Fibroblast of villous mesenchyme (primary cell): ENCODE data around the gene PHLDA3. TPM values are rescaled to one million over a fixed set of nuclear protein-coding genes. Genes with fewer than 3 reads are reported as not detected.
A peak's percentile ranks its signal among the peaks of the same experiment; 100 is the strongest.

Experiments used
- DNase-seq: peaks from one replicate; pipeline ENCODE4 v3.0.0-alpha.2; 2010; ENCODE audit warnings: low read depth
- H3K4me3 ChIP-seq: 2 replicates; pipeline ENCODE4 v1.5.1; 2011; ENCODE audit warnings: low read depth, mild to moderate bottlenecking, low read length
- total RNA-seq: library from RNA; depleted of rRNA; stranded (reverse); fragments of >200 nt; gene quantifications from 2 replicates; pipeline ENCODE4 v1.2.3, GENCODE V29; 2012
- TF ChIP-seq, protein P1 (sequence below): IDR thresholded peaks from 2 replicates; pipeline ENCODE4 v1.5.1; 2012; ENCODE audit warnings: low read depth, mild to moderate bottlenecking, low read length; ENCODE audit not compliant: insufficient read depth

The PHLDA3 gene
- total RNA-seq, 1 donor: 70.0 TPM

GRCh38 chr1:201436393-201436792 is 32.6 kb downstream of the PHLDA3 start:
- TF ChIP-seq, protein P1, sequence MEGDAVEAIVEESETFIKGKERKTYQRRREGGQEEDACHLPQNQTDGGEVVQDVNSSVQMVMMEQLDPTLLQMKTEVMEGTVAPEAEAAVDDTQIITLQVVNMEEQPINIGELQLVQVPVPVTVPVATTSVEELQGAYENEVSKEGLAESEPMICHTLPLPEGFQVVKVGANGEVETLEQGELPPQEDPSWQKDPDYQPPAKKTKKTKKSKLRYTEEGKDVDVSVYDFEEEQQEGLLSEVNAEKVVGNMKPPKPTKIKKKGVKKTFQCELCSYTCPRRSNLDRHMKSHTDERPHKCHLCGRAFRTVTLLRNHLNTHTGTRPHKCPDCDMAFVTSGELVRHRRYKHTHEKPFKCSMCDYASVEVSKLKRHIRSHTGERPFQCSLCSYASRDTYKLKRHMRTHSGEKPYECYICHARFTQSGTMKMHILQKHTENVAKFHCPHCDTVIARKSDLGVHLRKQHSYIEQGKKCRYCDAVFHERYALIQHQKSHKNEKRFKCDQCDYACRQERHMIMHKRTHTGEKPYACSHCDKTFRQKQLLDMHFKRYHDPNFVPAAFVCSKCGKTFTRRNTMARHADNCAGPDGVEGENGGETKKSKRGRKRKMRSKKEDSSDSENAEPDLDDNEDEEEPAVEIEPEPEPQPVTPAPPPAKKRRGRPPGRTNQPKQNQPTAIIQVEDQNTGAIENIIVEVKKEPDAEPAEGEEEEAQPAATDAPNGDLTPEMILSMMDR: peak; percentile 35
- H3K4me3 ChIP-seq: no peak overlapping the region
- peak; percentile 24 for DNase-seq

- H3K4me3 ChIP-seq: no peak overlapping the region
- no peak for DNase-seq
- TF ChIP-seq, protein P1: no peak
These were observed 34.7 kb downstream of the PHLDA3 start for GRCh38 chr1:201434266-201434665.

GRCh38 chr1:201433609-201434008 is 35.4 kb downstream of the PHLDA3 start:
- DNase-seq: no peak
- H3K4me3 ChIP-seq: no peak overlapping the region
- TF ChIP-seq, protein P1: no peak

- no peak for DNase-seq
- TF ChIP-seq, protein P1: no peak
- H3K4me3 ChIP-seq: no peak overlapping the region
These were observed 38.2 kb downstream of the PHLDA3 start for GRCh38 chr1:201430776-201431175.

- TF ChIP-seq, protein P1: no peak
- H3K4me3 ChIP-seq: no peak overlapping the region
- DNase-seq: no peak
These were observed 39.1 kb downstream of the PHLDA3 start for GRCh38 chr1:201429736-201430501.

DNA sequence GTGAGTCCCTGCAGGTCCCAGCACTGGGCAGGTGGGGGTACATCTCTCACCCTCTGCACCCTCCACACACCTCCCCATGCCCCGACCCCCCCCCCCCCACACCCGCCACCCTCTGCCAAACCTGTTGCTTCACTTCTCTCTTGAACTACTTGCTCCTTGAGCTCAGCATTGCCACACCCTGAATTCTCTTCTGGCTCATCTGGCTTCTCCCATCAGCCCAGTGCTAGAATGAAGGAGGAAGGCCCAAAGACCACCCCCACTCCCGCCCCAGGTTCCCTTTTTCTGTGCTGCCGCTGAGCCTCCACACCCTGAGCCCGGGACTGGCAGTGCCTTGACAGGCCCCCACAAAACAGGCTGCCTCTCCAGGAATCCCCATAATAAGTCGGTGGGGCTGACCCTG is 41.0 kb downstream of the PHLDA3 start:
- TF ChIP-seq, protein P1: no peak
- no peak overlapping the region for H3K4me3 ChIP-seq
- no peak for DNase-seq
